Sigmoid colon (tissue), 4 donors: ENCODE results near the gene SH2B3.

Experiments used
- CTCF ChIP-seq, 4 experiments: fragments of 450-650 bp in 3 of 4; fragments of 200-600 bp in 1 of 4; IDR thresholded peaks; one replicate each; pipeline ENCODE4 v1.5.1; 2016 to 2019; ENCODE audit warnings: antibody characterized with exemption in 4 of 4, mild to moderate bottlenecking in 3 of 4, moderate library complexity in 2 of 4
- POLR2A ChIP-seq, 2 donors: fragments of 450-650 bp; IDR thresholded peaks; one replicate each; pipeline ENCODE4 v1.6.1; 2016; ENCODE audit warnings: antibody characterized with exemption in 2 of 2, mild to moderate bottlenecking in 2 of 2, moderate library complexity in 2 of 2
- POLR2AphosphoS5 ChIP-seq, 4 donors: sonication (generic); formaldehyde crosslinking; IDR thresholded peaks; one replicate each; pipeline ENCODE4 v1.6.1; 2017; ENCODE audit warnings: antibody characterized with exemption in 4 of 4

- TF ChIP-seq CTCF (IDR thresholded peaks at IDR 0.05) (no peak), POLR2AphosphoS5 (IDR thresholded peaks at IDR 0.05) (no peak), POLR2A (IDR thresholded peaks at IDR 0.05) (no peak)
These were observed 38.7 kb downstream of the SH2B3 start for GRCh38 chr12:111444314-111444924.
